Measurements from ENCODE around the gene FAM200B. TPM values are rescaled to one million over a fixed set of nuclear protein-coding genes. Genes with fewer than 3 reads are reported as not detected.
"Not testable (repeated sequence)": the region's sequence is repeated elsewhere in the genome, so short reads cannot be mapped to it uniquely, and the experiment has no call there.

Gene FAM200B
- total RNA-seq, 2 experiments from 2014 or later: 15.8 to 16.0 TPM

- POLR2A ChIA-PET: no interaction called here
- H3K27ac Mint-ChIP-seq: no peak overlapping the region
- H3K36me3 Mint-ChIP-seq (ENCODE audit: low read depth): peaks cover 4% of the 10 kb centered on the region
- CTCF ChIA-PET: interaction anchor here (1.0 to 1.9 kb wide), 4 partner anchors 9 to 226 kb away, joined by 3 to 10 read pairs (median 4); no protein-coding TSS in a partner anchor
- DNase-seq: peak; percentile 25
- H3K9me3 Mint-ChIP-seq: peaks cover 7% of the 10 kb centered on the region
- peaks cover 15% of the 10 kb centered on the region for H3K4me1 Mint-ChIP-seq
- H3K4me3 Mint-ChIP-seq: no peak overlapping the region
- H3K27me3 Mint-ChIP-seq: peaks cover 9% of the 10 kb centered on the region
Measured at GRCh38 chr4:15729910-15730533, 48.4 kb downstream of the FAM200B start.

- POLR2A ChIA-PET: interaction anchor here (1.1 kb wide), 1 partner anchor 21 kb away, joined by 3 read pairs; no protein-coding TSS in a partner anchor
Measured at GRCh38 chr4:15733061-15733460, 51.4 kb downstream of the FAM200B start.

GRCh38 chr4:15735536-15735935 lies 53.9 kb downstream of the FAM200B start:
- ChIA-PET POLR2A (interaction anchor here (1.5 kb wide), 1 partner anchor 19 kb away, joined by 5 read pairs; no protein-coding TSS in a partner anchor), CTCF (interaction anchor here (1.1 kb wide), 1 partner anchor 220 kb away, joined by 3 read pairs; no protein-coding TSS in a partner anchor)
- Mint-ChIP-seq H3K27ac (no peak overlapping the region), H3K9me3 (peaks cover 9% of the 10 kb centered on the region), H3K36me3 (ENCODE audit: low read depth) (peaks cover 10% of the 10 kb centered on the region), H3K4me1 (peaks cover 26% of the 10 kb centered on the region), H3K27me3 (peaks cover 3% of the 10 kb centered on the region), H3K4me3 (no peak overlapping the region)
- DNase-seq: no peak

More at GRCh38 chr4:15733061-15733460, 51.4 kb downstream of the FAM200B start:
- peaks cover 21% of the 10 kb centered on the region for H3K4me1 Mint-ChIP-seq
- H3K27me3 Mint-ChIP-seq; DNase-seq; H3K4me3 Mint-ChIP-seq; H3K9me3 Mint-ChIP-seq; H3K36me3 Mint-ChIP-seq (ENCODE audit: low read depth); H3K27ac Mint-ChIP-seq: not testable (repeated sequence)
- CTCF ChIA-PET: interaction anchor here (1.5 to 1.6 kb wide), 2 partner anchors 15 to 268 kb away, joined by 3 to 4 read pairs; no protein-coding TSS in a partner anchor

- CTCF ChIA-PET: interaction anchor here (0.7 kb wide), 1 partner anchor 29 kb away, joined by 3 read pairs; no protein-coding TSS in a partner anchor
- peaks cover 24% of the 10 kb centered on the region for H3K4me1 Mint-ChIP-seq
- H3K4me3 Mint-ChIP-seq: no peak overlapping the region
- DNase-seq: no peak
- no peak overlapping the region for H3K27ac Mint-ChIP-seq
- H3K27me3 Mint-ChIP-seq: peaks cover 3% of the 10 kb centered on the region
- H3K9me3 Mint-ChIP-seq: peaks cover 16% of the 10 kb centered on the region
- H3K36me3 Mint-ChIP-seq (ENCODE audit: low read depth): peaks cover 15% of the 10 kb centered on the region
- POLR2A ChIA-PET: interaction anchor here (1.3 to 1.5 kb wide), 2 partner anchors 12 to 20 kb away, joined by 3 to 6 read pairs; no protein-coding TSS in a partner anchor
Measured at GRCh38 chr4:15736514-15737050, 55.0 kb downstream of the FAM200B start.

GRCh38 chr4:15737255-15737654 lies 55.6 kb downstream of the FAM200B start:
- Mint-ChIP-seq H3K4me3 (no peak overlapping the region), H3K36me3 (ENCODE audit: low read depth) (peaks cover 20% of the 10 kb centered on the region), H3K27me3 (peaks cover 3% of the 10 kb centered on the region), H3K4me1 (peaks cover 24% of the 10 kb centered on the region), H3K27ac (no peak overlapping the region), H3K9me3 (peaks cover 23% of the 10 kb centered on the region)
- DNase-seq: no peak
- POLR2A ChIA-PET: interaction anchor here (1.3 to 1.5 kb wide), 2 partner anchors 12 to 19 kb away, joined by 3 to 6 read pairs; no protein-coding TSS in a partner anchor
- CTCF ChIA-PET: interaction anchor here (0.7 kb wide), 1 partner anchor 29 kb away, joined by 3 read pairs; no protein-coding TSS in a partner anchor

- Mint-ChIP-seq H3K4me1 (peaks cover 28% of the 10 kb centered on the region), H3K27me3 (peaks cover 3% of the 10 kb centered on the region), H3K9me3 (peaks cover 31% of the 10 kb centered on the region), H3K4me3 (no peak overlapping the region), H3K36me3 (ENCODE audit: low read depth) (peaks cover 35% of the 10 kb centered on the region), H3K27ac (no peak overlapping the region)
- DNase-seq: no peak
- POLR2A ChIA-PET: interaction anchor here (1.0 to 1.4 kb wide), 2 partner anchors 15 to 18 kb away, joined by 3 to 6 read pairs; no protein-coding TSS in a partner anchor
- CTCF ChIA-PET: interaction anchor here (0.6 to 1.3 kb wide), 6 partner anchors 10 to 268 kb away, joined by 3 to 5 read pairs (median 4); no protein-coding TSS in a partner anchor
Measured at GRCh38 chr4:15738877-15739276, 57.2 kb downstream of the FAM200B start.

Other genes with a start within 250 kb of the FAM200B start
- not detected for gene CC2D2A, start 211.9 kb upstream of the FAM200B start, total RNA-seq
- 10 to 100 TPM; 43.9 to 44.6 TPM for gene FBXL5, start 26.5 kb upstream of the FAM200B start, total RNA-seq
- gene BST1, start 21.2 kb downstream of the FAM200B start, total RNA-seq: under 1 TPM; 0.40 to 0.95 TPM
- gene CD38, start 96.5 kb downstream of the FAM200B start, total RNA-seq: 100 to 1,000 TPM; 128 TPM